Right renal cortex interstitium (tissue), 3 donors: ENCODE results near the gene TEX36. TPM values are rescaled to one million over a fixed set of nuclear protein-coding genes. Genes with fewer than 3 reads are reported as not detected.
"Not testable (repeated sequence)": the region's sequence is repeated elsewhere in the genome, so short reads cannot be mapped to it uniquely, and the experiment has no call there.

Source experiments
- DNase-seq, 3 donors: peaks; one replicate each; pipeline ENCODE4 v3.0.0-alpha.2; 2013; ENCODE audit warnings: low read depth in 3 of 3, low spot score in 2 of 3
- polyA plus RNA-seq, 3 donors: library from polyadenylated mRNA; unstranded; fragments of 120-200 nt; gene quantifications; one replicate each; pipeline ENCODE4 v1.2.1, GENCODE V29; 2013; ENCODE audit not compliant: insufficient read length in 3 of 3

Gene TEX36
- polyA plus RNA-seq, 3 donors: not detected

DNA sequence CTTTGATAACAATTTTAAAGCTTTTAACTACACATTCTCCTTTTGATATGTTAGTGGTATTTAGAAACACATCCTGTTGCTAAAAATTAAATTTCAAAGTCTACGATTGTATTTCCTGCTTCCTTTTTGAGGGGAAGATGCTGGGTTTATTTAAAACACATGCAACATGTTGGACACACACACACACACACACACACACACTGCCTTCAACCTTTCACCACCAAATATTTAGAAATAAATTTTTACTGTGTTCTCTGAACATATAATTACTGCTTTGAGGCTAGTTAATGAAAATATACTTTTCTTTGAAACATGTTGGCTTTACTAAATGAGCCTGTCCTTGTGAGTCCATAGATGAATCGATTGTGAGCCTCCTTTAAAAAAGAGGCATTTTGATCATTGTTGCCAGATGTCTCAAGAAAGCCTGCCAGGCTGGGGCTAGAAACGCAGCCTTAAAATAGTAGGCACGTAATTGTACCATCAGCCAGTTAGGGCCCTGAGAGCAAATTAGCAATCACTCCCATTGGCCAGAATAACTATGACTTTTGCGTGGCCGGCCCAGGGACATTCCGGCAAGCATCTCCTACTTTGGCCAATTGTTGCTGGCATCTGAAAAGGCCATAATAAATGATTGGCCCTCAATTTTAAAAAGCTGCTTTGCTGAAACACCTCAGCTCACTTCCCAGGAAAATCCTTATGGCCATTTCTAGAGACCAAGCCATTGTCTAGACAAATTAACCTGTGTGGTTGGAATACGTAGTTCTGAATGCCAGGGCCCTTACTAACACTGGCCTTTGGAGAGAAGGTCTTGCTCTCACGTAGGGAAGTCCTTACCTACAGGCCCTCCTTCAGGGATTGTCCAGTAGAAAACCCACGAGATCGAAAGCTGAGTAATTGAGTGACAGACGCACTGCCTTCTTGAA is 9.9 kb upstream of the TEX36 start:
- no peak for DNase-seq

DNA sequence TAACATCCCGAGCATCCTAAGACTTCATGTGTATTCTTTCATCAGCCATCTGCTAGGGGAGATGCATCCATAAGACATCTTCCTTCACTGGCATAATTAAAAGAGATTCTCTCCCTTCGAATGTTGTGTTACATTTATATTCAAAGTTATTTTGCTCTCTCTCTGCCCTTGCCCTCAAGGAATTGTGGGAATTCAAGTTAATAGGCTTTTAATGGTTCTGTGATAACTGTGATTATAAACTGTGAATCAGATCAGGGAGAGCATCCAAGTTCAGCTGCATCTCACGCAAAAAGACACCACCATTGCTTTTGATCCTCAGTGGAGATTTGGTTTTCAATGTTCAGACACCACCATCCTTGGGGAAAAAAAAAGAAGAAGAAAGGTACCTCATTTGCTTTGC is 9.2 kb upstream of the TEX36 start:
- no peak for DNase-seq

DNA sequence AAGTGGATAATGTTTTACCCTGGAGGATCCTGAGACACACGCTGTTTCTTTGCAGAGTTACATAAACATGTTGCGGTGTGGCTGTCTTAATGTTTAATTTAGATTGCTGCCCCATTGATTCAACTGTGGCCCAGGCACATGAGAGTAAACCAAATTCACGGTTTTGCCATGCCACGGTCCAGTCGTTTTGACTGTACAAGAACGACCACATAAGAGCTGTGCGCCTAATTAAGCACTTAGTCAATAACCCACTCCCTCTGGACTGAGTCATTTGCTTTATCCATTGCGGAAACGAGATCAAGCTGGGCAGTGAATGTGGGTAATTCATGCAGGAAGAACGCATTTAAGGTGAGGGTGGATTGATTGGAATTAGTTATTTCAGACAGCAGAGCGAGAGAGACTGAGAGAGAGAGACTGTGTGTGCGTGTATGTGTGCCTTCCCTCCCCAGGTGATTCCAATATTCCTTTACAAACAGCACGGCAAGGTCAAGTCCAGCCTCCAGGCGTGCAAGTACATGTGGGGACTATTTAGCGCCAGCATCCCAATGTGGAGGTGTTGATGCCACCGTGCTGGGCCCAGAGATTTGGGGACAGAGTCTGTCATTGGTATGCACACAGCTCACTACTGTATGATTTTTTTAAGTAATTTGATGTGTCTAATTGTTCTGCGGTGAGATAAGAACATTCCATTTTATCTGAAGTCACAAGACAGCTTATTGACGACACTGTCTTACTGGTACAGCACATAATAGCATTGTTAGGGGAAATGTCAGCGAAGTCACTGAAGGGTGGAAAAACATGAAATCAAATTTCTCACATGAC is 8.4 kb upstream of the TEX36 start:
- no peak for DNase-seq

DNA sequence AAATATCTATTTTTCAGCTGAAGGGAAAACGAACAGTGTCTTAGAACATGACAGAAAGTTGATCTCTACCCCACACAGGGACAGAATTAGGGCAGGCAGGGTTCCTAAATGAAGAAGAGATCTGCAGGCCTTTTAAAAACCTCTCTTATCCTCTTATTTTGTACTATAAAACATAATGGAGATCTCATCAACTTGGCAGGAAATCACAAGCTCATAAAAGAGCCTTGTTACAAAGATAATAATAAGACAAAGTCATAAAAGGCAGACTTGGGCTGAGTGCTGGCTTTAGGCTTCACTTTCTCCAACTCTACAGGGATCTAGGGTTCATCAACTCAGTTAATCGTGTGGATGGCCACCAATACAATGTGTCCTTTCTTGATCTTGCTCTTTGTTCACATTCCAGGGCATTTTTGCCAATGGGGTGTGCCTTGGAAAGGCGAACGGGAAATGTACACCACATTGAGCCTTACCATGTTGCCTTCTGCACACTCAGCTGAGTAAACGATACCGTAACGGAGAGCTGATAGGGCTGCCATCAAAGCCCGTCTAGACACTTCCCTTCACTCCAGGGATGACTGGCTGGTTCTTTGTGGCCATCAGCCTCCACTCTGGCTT is 7.1 kb upstream of the TEX36 start:
- no peak for DNase-seq

DNA sequence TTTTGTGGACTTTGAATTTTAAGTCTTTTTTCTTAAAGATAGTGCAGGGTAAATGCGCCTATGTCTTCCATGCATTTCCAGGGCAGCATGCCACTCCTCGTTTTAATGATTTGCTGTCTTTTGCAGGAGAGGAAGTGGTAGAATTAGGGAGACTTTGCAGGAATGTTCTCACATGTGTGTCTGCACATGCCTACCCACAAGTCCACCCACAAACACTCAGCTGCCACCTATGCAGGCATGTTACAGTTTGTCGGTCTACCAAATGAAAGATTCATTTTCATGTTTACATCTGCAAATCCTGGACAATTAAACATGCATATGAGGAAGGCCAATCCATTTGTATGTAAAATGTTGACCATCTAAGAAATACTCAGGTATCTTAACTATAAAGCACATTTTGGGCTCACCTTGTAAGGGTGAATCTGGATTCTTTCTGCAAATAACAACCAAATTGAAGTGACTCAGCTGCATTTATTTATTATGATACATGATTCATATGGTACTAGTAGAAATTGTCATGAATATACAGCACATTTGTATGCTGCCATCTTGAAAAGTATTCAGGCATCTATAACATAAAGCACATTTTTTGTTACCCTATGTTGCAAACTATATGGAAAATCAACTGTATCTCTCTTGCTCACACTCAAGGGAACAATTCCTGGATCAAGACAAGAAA is 4.7 kb upstream of the TEX36 start:
- no peak for DNase-seq

DNA sequence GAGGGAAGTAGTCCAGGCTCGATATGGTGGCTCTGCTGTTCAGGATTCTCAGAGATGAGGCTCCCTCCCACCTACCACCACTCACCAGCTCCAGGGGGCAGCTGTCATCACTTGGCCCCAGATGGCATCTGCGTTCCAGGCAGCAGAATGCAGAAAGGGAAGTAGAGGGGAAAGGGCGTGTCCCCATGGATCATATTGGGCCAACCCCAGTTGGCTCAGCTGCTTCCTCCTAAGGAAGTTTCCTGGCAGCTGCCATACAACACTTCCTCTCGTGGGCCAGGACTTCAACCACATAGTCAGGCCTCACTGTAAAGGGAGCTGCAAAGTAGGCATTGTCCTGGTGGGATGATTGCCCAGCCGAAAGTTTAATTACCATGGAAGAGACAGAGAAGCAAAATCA is 1.6 kb upstream of the TEX36 start:
- no peak for DNase-seq

DNA sequence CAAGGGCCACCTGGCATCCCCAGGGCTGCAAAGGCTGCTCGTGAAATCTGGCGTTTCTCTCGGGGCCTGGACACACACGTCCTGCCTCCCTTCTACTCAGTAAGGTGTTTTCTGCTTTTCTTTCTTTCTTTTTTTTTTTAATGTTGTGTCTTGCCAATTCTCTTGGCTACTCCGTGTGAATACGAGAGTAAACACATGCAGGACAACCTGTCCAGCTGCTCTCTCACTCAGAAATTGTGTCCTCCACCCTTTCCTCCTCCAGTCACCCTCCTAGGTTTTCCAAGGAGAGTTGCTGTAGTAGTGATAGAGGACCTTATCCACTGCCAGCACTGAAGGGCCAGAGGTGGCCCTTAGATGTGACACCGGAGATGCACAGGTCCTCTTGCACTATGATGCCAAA is 858 bp upstream of the TEX36 start:
- no peak for DNase-seq

DNA sequence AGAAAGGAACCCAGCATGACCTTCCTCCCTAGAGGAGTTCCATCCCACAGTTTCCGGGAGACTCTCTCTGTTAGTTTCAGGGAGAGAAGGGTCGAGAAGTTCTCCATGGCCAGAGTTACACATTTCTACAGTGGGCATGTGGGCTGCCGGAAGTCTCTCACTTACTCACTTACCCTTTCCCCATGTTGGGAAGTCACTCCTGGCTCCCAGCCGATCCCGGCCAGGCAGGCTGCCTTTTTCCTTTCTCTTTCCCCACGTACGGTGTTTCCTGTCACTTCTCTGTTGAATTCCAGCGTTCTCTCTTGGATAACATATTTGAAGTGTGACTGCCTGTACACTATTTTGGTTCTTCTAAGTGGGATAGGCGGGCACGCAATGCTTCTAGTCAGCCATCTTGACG is 3.5 kb downstream of the TEX36 start:
- no peak for DNase-seq

DNA sequence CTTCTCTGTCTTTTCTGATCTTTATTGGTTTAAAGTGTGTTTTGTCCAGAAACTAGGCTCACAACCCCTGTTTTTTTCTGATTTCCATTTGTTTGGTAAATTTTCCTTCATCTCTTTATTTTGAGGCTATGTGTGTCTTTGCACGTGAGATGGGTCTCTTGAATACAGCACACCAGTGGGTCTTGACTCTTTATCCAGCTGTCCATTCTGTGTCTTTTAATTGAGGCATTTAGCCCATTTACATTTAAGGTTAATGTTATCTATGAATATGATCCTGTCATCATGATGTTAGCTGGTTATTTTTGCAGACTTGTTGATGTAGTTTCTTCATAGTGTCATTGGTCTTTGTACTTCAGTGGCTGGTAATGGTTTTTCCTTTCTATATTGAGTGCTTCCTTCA is 10.1 kb downstream of the TEX36 start:
- no peak for DNase-seq

DNA sequence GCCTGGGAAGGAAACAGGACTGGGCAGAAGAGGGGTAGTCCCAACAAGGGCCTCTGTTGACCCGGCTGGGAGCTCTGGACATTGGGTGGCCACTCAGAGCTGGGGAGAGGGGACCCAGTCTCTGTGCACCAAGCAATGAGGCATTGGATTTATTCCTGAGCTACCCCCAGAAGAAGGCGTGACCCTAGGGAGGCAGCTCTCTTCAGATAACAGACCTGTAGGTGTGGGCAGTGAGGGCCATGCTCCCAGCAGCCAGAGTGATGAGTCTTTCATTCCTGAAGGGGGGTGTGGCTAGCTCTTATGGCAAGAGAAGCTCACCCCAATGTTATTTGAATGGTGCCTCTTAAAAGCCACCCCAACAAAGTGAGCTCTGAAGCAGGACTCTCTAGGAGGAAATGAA is 20.4 kb downstream of the TEX36 start:
- DNase-seq: no peak

DNA sequence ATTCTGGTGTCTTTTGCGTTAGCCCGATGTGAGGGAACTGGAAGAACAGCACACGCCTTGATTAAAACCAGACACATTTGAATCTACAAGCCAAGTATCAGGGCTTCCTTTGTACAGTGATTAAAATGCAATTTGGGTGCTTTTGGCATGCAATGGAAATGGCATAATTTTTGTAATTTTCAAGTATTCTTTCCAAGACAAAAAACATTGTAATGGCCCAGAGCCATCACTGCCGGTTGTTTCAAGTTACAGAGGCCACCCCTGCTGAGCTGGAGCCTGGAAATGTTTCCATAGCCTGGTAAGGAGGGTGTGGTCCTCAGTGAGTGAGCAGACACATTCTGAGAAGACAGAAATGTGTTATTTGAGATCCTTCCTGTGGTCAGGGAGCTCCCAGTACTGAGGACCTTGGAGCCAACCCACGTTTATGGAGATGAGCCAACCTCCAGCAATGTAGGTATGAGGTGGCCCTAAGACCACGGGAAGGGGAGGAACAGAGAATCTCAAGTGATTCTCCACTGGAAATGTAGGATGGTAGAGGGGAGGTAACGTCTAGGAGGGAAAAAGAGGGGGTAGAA is 20.9 kb downstream of the TEX36 start:
- DNase-seq: no peak

DNA sequence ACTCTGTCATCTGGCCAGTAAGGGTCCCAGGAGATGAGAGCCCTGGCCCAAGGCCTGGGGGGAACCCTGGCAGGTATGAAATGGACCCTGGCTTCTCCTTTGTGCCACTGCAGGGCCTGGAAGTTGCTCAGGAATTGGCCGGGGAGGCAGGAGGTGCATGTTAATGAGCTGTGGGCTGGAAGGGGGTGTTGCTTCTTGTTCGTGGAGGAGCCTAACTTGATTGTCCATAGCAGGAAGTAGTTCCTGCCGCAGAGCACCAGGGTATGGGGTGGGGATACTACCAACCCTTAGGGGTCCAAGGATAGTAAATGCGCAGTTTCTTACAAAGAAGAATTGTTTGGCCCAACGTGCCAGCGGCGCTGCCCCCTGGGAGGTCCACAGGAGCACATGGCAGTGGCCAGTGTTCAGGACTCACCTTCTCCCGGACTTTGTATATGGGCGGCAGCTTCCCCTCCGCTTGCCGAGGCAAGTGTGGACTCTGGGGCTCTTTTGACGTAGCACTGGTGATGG is 21.5 kb downstream of the TEX36 start:
- no peak for DNase-seq

DNA sequence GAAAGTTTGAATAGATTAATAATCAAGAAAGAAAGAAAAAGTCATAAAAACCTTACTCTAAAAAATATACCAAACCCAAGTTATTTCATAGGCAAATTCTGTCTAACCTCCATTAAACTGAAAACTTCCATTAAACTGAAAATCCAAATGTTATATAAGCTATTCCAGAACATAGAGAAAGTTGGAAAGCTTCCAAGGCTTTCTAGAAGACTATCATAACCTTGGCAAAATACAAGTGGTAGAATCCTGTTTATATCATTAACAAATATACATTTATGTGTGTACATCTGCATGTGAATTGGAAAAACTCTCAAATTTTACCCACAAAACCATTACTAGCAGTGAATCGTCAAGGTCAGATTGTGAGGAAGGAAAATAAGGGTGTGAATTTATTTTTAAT is 23.9 kb downstream of the TEX36 start:
- no peak for DNase-seq

DNA sequence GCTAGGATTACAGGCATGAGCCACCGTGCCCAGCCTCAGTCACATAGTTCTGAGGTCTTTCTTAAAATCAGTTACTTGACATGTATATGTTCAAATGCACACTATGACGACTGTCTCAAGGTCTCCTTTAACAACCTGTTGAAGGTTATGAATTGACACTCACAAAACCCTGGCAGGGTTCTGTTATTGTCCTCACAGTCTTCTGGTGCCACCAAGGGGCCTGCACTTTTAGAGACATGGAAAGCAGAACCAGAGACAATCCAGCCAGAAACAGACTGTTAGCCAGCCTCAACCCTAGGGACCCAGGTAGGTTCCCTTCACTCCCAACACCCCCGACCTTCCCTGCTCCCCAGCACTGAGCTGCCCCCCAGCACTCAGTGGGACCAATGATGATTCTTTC is 26.4 kb downstream of the TEX36 start:
- no peak for DNase-seq

DNA sequence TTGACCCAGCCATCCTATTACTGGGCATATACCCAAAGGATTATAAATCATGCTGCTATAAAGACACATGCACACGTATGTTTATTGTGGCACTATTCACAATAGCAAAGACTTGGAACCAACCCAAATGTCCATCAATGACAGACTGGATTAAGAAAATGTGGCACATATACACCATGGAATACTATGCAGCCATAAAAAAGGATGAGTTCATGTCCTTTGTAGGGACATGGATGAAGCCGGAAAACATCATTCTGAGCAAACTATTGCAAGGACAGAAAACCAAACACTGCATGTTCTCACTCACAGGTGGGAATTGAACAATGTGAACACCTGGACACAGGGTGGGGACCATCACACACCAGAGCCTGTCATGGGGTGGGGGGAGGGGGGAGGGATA is 29.9 kb downstream of the TEX36 start:
- not testable (repeated sequence) for DNase-seq

DNA sequence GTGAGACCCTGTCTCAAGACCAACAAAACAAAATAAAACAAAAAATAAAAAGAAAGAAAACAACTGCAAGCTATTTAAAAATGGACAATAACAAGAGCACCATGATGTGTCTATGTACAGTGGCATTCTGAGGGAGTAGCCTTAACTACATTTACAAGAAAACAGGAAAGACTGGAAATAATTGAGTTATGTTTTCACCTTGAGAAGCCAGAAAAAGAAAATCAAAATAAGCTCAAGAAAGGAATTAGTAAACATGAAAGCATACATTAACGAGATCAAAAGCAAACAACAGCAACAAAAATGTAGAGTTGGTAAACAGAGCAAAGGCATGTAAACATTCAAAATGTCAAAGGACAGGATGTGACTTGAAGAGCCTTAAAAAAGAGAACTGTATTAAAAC is 36.7 kb downstream of the TEX36 start:
- no peak for DNase-seq

DNA sequence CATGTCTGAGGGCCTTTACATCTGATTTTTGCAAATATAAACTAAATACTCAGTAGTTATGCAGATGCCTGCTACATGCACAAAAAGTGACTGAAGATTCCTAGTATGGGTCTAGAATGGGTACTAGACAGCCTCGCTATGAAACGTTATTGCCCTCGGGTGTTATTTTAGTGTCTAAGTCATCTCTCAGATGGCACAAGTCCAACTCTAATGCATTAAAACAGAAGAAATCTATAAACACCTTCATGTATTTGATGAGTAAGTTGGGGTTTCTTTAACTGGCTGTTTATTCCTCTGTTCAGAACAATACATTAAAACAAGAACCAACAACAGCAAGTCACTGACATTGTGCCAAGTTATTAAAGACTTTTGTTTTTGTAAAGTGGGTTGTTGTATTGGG is 41.6 kb downstream of the TEX36 start:
- DNase-seq: no peak

DNA sequence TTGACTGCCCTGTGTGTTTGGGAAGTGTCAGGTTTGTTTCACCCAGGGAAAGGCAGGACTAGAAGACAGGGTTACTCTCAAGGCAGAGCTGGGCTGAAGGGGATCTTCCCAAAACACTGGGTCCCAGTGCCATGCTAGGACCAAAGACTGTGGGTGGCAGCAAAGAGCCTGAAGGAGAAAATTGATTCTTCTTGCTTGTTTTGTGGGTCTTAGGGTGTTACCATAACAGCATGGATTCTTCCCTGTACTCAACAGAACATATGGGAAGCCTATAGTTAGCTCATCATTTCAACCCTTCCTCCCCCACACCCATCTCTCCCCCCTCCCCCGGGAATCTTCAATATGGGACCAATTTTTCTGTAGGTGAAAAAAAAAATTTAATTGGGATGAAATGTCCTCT is 42.3 kb downstream of the TEX36 start:
- DNase-seq: no peak

DNA sequence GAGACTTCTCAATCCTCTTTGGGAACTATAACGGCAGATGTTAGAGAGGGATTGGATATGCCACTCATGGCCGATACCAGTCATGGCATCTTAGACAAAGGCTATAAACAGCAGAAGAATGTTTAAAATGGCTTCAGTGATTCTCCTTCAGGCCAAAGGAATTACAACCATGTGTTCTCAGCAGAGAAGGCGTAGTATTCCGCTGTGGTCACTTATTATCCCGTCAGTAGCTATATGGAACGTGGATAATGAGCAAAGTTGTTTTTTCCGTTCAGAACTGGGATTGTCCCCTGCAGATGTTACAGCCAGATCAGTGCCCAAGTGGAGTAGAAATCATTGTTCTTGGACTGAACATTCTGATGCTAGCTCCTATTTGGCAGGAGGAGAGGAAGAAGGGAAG is 43.1 kb downstream of the TEX36 start:
- DNase-seq: no peak

DNA sequence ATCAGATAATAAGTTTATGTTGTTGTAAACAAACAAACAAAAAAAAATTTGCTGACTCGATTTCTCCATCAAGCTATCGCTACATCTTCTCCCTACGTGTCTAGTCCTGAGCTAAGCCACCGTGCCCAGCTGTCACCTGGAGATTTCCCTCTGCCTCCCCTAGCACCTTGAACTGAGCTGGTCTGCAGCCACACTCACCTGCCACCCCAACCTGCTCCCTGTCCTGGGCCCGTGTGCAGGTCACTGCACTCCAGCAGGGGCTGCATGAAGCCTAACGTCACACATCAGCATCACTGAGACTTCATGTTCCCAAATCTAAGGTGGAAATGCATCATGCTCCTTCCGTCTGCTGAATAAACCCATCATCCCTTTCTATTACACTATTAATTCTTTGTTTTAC is 44.4 kb downstream of the TEX36 start:
- no peak for DNase-seq
